Esophagus mucosa (tissue), 1 donor: ENCODE measurements around the gene JAM3. TPM values are rescaled to one million over a fixed set of nuclear protein-coding genes. Genes with fewer than 3 reads are reported as not detected.
"Not testable (repeated sequence)": the region's sequence is repeated elsewhere in the genome, so short reads cannot be mapped to it uniquely, and the experiment has no call there.

Experiments used
- ATAC-seq: fragments of 200-7000 bp; cut with Tn5 transposase; one replicate; pipeline ENCODE4 v1.9.1; 2020
- total RNA-seq: library from RNA; stranded (reverse); gene quantifications from one replicate; pipeline ENCODE4 v1.2.4, GENCODE V29; 2023
- donor health status: DM: yes; HTN: yes; CAD: no.

The JAM3 gene
- total RNA-seq, 1 donor from 2014 or later = 1.7 TPM

DNA sequence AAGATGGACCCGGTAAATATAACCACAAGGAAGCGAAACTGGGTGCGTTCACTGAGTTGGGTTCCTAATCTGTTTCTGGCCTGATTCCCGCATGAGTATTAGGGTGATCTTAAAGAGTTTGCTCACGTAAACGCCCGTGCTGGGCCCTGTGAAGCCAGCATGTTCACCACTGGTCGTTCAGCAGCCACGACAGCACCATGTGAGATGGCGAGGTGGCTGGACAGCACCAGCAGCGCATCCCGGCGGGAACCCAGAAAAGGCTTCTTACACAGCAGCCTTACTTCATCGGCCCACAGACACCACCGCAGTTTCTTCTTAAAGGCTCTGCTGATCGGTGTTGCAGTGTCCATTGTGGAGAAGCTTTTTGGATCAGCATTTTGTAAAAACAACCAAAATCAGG is 80.5 kb downstream of the JAM3 start:
- no peak for ATAC-seq

DNA sequence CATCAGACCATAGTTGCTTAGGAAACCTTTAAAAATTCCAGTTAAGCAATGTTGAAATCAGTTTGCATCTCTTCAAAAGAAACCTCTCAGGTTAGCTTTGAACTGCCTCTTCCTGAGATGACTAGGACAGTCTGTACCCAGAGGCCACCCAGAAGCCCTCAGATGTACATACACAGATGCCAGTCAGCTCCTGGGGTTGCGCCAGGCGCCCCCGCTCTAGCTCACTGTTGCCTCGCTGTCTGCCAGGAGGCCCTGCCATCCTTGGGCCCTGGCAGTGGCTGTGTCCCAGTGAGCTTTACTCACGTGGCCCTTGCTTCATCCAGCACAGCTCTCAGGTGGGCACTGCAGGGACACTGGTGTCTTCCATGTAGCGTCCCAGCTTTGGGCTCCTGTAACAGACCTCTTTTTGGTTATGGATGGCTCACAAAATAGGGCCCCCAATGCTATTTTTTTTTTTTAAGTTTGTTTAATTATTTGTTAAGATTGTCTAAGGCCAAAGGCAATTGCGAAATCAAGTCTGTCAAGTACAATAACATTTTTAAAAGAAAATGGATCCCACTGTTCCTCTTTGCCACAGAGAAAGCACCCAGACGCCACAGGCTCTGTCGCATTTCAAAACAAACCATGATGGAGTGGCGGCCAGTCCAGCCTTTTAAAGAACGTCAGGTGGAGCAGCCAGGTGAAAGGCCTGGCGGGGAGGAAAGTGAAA is 81.5 kb downstream of the JAM3 start:
- no peak for ATAC-seq

DNA sequence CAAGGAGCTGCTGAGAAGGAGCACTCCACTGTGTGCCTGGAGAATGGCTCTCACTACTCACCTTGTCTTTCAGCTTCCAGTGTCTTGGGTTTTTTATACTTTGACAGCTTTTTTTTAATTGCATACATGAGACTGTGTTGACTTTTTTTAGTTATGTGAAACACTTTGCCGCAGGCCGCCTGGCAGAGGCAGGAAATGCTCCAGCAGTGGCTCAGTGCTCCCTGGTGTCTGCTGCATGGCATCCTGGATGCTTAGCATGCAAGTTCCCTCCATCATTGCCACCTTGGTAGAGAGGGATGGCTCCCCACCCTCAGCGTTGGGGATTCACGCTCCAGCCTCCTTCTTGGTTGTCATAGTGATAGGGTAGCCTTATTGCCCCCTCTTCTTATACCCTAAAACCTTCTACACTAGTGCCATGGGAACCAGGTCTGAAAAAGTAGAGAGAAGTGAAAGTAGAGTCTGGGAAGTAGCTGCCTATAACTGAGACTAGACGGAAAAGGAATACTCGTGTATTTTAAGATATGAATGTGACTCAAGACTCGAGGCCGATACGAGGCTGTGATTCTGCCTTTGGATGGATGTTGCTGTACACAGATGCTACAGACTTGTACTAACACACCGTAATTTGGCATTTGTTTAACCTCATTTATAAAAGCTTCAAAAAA is 82.3 kb downstream of the JAM3 start:
- ATAC-seq = no peak

DNA sequence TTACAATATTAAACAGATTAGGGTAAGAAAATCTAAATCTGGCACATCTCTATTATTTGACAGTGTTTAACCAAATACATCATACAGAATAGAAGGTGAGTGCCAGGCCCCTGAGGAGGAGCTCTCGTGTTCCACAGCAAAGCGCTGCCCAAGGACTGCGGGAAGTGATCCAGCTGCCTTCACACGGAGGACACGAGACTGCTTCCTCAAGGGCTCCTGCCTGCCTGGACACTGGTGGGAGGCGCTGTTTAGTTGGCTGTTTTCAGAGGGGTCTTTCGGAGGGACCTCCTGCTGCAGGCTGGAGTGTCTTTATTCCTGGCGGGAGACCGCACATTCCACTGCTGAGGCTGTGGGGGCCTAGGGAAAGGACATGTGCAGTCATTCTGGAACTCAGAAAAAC is 83.8 kb downstream of the JAM3 start:
- ATAC-seq = no peak

DNA sequence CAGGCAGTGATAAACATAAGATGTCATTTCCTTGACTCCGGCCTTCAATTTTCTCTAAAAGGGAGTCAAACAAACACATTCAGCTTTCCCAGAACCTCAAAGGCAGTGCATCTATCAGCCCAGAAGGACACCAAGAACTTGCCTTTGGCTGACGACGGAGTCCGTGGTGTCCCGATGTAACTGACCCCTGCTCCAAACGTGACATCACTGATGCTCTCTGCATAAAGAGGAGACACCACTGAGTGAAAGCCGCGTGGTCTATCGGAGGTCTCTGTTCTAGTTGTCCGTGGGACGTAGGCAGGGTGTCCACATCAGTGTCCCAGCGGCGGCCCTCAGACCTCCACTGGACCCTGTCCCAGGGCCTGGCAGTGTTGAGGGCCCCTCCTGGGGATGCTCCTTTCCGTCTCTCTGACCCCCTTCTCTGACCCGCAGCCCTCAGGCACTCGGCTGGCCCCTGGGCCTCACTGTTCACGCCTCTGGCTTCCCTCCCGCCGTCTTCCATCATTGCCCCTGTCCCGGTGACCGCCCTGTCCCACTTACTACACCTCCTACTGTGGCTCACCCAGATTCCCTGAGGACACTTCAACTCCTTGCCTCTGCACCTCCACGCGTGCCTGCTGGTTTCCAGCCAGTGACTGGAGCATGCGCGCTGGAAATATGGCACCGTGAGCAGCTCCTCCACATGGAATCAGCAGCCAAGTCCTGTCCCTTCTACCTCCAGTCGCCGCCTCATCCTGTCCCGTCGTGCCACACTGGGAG is 84.5 kb downstream of the JAM3 start:
- no peak for ATAC-seq

DNA sequence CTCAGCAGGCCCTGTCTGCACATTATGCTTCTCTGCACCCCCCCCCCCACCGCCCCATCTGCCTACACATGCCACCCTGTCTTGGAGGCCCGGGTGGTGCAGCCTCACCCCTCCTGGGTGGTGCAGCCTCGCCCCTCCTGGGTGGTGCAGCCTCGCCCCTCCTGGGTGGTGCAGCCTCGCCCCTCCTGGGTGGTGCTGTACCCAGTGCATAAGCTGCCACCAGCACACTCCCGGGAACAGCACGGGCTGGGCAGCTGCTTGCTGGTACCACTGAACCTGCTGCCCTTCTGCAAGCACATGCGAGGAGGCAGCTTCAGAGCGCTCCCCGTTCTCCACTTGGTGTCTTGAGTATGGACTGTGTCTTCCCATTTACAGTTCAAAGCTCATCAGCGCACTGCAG is 85.6 kb downstream of the JAM3 start:
- ATAC-seq = no peak

DNA sequence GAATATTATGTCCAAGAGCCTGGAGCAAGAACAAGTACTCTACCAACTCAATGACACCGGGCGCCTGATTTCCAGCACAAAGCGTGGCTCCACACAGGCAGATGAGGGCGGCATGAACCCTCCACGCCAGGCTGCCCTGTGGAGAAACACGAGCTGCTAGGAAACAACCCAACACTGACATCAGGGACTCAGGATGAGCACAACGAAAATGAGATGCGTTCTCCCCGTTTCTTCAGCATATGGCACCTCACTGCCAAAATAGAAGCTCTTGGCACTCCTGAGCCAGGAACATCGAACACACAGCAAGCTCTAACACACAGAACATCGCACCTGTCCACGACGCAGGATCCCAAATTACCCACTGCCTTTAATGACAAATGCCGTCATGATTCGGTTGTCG is 86.6 kb downstream of the JAM3 start:
- ATAC-seq = no peak

DNA sequence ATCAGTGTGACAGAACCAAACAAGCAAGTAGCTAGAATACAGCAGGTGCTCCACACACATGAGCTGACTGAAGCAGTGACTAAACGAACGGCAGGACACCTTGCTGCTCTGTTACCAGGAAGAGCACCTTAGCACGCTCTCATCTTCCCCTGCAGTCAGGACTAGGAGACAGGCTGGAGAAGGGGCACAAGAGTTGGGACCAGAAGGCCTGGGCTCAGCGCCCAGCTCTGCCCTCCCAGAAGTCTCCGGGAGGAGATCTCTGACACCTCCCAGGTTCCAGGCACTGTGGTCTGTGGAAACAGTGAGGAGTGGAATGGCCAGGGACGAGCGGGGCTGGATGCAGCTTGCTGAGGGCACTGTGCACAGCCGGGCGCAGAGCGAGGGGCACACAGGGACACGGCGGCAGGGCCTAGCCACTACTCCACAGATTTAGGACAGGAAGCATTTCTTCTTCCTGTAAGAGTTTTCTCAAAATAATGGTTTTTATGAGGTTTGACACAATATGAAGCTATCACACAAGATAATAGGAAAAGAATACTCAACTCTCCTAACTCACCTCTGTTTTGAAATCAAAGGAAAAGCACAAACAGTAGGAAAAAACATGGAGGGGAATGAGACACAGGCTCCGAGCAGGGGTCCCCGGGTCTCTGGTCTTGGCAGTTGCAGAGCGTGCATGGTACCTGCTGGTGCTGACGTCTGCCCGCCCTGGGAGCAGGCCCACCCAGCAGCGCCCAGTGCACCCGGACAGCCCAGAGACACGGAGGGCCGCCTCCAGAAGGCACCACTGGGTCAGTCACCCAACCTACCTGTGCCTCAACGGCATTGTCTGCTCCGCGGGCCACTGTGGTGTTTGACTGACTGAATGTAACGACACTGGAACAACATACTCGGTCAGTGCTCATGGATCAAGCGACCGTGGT is 87.3 kb downstream of the JAM3 start:
- ATAC-seq = no peak

DNA sequence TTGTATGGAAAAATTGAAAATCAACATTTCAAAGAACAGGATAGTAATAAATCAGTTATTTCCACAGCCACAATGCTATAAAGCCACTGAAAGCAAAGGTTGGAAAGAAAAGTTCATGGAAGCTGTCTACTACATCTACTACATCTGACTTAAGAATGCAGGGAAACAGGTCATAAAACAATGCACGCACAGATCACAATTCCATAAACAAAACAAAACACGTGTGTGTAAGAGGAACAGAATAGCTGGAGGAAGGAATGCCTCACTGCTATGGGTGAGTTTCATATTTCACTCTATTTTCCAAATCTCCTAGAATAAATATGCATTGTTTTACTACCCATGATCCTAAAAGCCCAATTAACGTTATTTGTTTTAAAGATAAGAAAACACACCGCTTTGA is 88.6 kb downstream of the JAM3 start:
- ATAC-seq = no peak

DNA sequence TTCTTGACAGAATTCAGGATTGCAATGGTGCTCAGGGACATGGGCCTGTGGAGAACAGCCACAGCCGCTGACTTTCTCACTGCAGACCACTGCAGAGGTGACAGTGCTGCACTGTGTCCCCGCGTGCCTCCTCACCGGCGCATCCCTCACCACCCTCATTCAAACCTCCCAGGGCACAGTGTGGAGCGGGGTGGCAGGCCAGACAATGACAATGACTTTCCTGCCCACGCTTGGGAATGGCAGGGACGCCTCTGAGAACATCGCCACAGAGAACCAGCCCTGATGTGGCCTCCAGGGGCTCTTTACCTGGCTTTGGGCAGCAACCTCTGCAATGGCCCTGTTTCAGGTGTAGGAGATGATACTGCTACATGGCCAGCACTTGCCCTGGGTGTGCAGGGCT is 89.2 kb downstream of the JAM3 start:
- ATAC-seq = no peak

DNA sequence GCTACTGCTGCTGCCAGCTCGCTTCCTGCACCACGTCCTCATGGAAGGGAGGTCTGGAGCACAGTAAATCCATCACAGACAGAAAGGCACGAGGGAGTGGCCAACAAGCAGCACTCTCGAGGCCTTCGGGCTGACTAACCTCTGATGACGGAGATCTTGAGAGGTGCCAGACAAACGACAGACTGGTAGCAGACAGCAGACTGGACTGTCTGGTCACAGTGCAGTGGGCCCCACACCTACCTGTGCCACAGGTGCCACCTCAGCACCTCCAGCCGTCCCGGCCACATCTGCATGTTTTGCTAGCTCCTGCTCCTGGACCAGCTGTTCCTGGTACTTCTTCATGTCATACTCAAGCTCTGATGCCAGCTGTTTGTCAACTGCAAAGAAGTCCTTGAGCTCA is 90.8 kb downstream of the JAM3 start:
- ATAC-seq = no peak

DNA sequence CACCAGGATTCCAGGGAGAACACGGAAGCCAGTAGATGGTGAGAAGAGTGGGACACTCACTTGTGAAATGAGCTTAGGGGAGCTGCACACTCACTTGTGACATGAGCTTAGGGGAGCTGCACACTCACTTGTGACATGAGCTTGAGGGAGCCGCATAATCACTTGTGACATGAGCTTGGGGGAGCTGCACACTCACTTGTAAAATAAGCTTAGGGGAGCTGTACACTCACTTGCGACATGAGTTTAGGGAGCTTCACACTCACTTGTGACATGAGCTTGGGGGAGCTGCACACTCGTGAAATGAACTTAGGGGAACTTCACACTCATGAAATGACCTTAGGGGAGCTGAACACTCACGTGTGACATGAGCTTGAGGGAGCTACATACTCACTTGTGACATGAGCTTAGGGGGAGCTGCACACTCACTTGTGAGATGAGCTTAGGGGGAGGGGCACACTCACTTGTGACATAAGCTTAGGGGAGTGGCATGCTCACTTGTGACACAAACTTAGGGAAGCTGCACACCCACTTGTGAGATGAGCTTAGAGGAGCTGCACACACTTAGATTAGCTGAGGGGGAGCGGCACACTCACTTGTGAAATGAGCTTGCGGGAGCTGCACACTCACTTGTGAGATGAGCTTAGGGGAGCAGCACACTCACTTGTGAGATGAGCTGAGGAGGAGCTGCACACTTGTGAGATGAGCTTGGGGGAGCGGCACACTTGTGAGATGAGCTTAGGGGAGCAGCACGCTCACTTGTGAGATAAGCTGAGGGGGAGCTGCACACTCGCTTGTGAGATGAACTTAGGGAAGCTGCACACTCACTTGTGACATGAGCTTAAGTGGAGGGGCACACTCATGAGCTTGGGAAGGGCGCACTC is 95.9 kb downstream of the JAM3 start:
- ATAC-seq = no peak

DNA sequence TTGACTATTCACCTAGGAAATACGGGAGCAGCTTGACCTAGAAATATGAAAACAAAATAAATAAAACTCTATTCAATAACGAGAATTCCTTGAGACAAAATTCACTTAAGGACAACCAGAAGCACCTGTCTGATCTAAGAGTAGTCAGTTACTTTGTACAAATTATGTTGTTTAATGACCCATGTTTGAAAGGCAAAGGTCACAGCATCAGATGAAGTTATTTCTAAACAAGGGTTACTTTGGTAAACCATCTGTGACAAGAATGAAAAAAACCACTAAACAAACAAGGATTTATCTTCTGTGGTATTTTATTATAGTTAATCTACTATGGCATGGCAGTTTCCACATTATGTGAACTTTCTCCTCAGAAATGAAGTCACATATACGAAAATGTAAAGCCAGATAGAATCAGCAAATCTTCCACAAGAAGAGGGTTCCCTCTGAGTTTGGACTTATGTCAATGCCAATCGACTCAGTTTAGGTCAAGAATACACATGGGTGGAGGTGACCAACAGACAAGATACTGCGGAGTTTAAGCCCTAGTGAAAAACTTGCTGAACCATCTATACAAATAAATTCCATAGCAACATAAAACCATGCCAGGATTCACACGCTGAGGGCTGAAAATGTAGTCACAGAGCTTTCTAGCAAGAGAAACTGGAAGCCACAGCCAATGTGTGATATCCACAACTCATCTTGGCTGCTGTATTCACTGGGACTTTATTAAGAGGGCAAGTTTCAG is 101.5 kb downstream of the JAM3 start:
- ATAC-seq = no peak

DNA sequence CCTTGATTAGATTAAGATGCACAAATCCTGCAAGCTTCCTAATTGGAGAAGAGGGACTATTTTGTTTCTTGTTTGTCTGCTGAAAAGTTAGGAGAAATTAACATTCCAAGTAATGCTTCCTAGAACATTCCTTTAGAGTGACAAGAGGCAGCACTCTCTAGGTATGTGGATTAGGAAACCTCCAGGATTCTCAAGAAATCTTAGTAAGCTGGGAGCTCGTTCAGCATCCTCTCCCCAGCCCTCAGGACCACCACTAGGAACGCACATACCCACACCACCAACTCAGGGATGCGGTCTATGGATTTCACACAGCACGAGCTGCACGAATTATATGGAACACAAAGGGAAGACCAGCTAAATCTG is 102.0 kb downstream of the JAM3 start:
- no peak for ATAC-seq

DNA sequence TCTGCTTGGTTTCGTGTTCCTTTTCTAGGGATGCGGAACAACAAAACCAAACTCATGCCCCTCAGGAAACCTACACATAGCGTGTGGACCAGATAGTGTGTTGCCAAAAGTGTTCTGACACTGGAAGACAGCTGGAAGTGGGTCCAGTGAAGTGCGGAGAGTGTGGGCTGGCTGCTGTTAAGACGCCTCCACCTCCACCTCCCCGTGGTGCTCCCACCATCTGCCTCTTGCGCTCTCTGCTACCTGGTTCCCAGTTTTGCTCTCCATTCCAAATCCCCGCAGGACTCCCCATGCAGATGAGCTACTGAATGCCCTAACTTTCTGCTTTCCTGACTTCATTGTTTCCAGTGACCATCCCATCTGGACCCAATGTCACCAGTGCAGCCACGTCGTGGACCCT is 103.1 kb downstream of the JAM3 start:
- ATAC-seq = no peak

DNA sequence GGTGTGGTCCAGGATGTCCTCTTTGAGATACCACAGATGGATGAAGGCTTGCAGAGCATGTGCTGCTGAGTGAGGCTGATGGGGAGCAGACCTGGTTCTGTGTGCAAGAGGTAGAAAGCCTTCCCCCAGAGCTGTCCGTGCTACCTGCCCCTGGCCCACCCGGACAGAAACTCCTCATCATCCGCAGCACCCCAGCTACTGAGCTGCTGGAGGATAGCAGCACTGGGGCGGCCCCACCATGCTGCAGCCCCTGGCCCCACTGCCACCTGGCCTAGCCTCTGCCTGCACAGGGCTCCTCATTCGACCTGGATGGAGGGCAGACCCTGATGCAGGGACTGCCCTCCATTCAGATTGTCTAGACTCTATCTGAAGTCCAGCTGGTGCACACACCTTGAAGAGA is 104.4 kb downstream of the JAM3 start:
- no peak for ATAC-seq

DNA sequence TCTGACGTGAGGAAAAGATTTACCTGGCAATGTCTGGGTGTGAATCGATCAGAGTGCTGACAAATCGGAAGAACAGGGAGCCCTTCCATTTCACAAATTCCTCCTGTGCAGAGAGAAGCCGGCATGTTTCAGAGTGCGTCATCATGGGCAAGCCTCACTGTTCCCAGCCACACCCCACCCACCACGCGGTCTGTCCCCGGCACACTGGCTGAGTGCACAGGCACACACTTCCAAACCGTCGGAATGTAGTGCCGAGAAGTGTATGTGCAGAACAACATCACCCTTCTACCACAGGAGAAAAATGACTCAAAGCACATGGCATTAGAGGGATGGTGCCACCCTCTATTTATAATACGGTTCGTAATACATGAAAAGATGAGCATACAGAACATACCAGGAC is 107.4 kb downstream of the JAM3 start:
- ATAC-seq = no peak

DNA sequence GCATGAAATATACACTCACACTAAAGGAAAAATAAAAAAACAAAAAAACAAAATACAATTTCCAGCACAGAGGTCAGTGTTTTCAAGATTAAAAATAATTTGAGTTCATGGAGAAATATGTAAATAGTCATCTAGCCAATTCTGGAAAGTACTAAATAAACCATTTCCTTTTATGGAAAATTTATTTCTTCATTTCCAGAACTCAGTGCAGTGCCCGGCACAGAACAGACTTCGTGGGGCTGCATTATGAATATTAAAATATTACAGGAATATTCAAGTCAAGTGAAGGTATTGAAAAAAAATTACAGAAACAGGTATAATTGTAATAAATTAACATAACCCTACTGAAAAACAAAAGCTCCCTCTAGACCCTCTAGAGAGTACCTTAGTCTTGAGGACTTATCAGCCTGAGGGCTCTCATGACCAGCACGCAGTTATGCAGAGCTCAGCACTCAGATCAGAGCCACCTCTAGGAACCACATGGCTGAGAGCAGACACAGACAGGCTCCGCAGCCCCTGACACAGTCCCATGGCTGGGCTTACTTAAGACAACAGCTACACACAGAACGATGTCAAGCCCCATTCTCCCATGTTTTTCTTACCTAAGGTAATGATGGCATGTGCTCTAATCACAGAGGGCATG is 109.3 kb downstream of the JAM3 start:
- ATAC-seq = no peak

DNA sequence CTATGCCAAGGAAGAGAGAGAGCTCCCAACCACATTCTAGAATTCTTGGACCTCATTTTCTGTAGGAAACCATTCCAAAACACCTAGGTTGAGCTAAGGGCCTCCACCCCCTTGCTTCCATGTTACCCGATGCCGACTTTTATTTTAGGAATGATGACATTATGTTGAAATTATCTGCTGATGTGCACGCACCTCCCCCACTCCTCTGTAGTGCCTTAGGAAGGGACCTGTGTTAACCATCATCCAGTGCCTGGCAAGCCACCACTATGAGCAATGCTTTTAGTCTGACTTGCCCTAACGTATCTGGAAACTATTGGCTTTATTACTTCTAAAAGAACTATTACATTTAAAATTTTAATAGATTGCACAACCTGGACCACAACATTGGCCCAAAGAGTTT is 112.8 kb downstream of the JAM3 start:
- ATAC-seq = no peak

DNA sequence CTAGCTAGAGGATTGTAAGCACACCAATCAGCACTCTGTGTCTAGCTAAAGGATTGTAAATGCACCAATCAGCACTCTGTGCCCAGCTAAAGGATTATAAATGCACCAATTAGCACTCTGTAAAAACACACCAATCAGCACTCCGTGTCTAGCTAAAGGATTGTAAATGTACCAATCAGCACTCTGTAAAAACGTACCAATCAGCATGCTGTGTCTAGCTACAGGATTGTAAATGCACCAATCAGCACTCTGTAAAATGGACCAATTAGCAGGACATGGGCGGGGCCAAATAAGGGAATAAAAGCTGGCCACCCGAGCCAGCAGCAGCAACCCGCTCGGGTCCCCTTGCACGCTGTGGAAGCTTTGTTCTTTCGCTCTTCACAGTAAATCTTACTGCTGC is 119.2 kb downstream of the JAM3 start:
- ATAC-seq = not testable (repeated sequence)

DNA sequence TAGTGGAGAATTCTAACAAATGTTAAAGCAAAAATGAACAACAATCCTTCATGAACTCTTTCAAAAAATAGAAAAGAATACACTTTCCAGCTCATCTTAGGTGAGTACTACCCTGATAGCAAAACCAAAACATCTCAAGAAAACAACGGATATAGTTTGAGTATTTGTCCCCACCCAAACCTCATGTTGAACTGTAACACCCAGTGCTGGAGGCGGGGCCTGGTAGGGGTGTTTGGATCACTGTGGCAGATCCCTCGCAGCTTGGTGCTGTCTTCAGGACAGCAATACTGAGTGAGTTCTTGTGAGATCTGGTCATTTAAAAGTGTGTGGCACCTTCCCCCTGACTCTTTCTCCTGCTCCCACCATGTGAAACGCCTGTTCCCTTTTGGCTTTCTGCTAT is 127.9 kb downstream of the JAM3 start:
- ATAC-seq = no peak
